HepG2 (cell line): ENCODE data around the gene KRTAP29-1. TPM values are rescaled to one million over a fixed set of nuclear protein-coding genes. Genes with fewer than 3 reads are reported as not detected.
"Not testable (repeated sequence)": the region's sequence is repeated elsewhere in the genome, so short reads cannot be mapped to it uniquely, and the experiment has no call there.

ENCODE experiments used
- ATAC-seq: fragments of 200-7000 bp; cut with Tn5 transposase; 3 replicates; pipeline ENCODE4 v1.9.1; 2020; ENCODE audit warnings: mild to moderate bottlenecking, moderate library complexity
- BruUV-seq: library from RNA; stranded (reverse); fragments of 400-500 nt; replicated peaks from 2 replicates; lab custom pipeline; 2021; lab: Mats Ljungman, UMichigan
- CTCF ChIA-PET: fragments of 300-600 bp; formaldehyde crosslinking; extraction: SDS; loops from one replicate; lab custom pipeline; 2021; ENCODE audit warnings: low total read pairs, inconsistent platforms, low intra/inter-chr PET ratio; lab: Yijun Ruan, JAX
- POLR2A ChIA-PET: fragments of 350-600 bp; sonication (Branson Sonifier 250); formaldehyde crosslinking; loops from one replicate; lab custom pipeline; 2020; ENCODE audit warnings: antibody characterized with exemption, inconsistent platforms; lab: Yijun Ruan, JAX
- DNase-seq: peaks from one replicate; pipeline ENCODE4 v3.0.0-alpha.2; 2015; ENCODE audit warnings: low spot score
- FAIRE-seq: peaks from 3 replicates; lab custom pipeline; 2011; peaks lifted over from hg19 to GRCh38; lab: Jason Lieb, UNC
- H2AFZ ChIP-seq: one replicate; pipeline ENCODE4 v1.6.1; 2011; ENCODE audit warnings: low read length, inconsistent platforms
- H3K27ac ChIP-seq: fragments of 300-600 bp; 3 replicates; pipeline ENCODE4 v1.8.0; 2011; ENCODE audit warnings: mixed run types, mild to moderate bottlenecking, mixed read lengths, low read length, inconsistent platforms; ENCODE audit not compliant: insufficient read depth; ENCODE audit errors: extremely low read length
- H3K27me3 ChIP-seq, 2 experiments: fragments of 200-600 bp in 1 of 2; 2 replicates in 1 of 2; 3 replicates in 1 of 2; pipeline versions ENCODE4 v1.6.0 to v1.8.0; 2011; ENCODE audit warnings: low read length in 2 of 2, mild to moderate bottlenecking in 2 of 2, moderate library complexity in 2 of 2, inconsistent platforms in 1 of 2; ENCODE audit not compliant: insufficient read depth in 2 of 2, control insufficient read depth in 1 of 2
- H3K36me3 ChIP-seq, 2 experiments: fragments of 200-600 bp in 1 of 2; replicated peaks in 1 of 2; 2 replicates in 1 of 2; 3 replicates in 1 of 2; pipeline versions ENCODE4 v1.5.1 to v1.8.0; 2011; ENCODE audit warnings: low read length in 2 of 2, inconsistent platforms in 1 of 2; ENCODE audit not compliant: insufficient read depth in 2 of 2, control insufficient read depth in 1 of 2
- H3K4me1 ChIP-seq: 2 replicates; pipeline ENCODE4 v1.5.1; 2012; ENCODE audit warnings: low read length, inconsistent platforms; ENCODE audit not compliant: insufficient read depth
- H3K4me2 ChIP-seq: 2 replicates; pipeline ENCODE4 v1.6.0; 2011; ENCODE audit warnings: low read depth, low read length, inconsistent platforms
- H3K4me3 ChIP-seq, 3 experiments: fragments of 200-600 bp in 1 of 3; sonication (generic), shearing (Covaris generic) in 1 of 3; replicated peaks in 1 of 3; 2 replicates each; pipeline ENCODE4 v1.5.1; 2011 to 2016; ENCODE audit warnings: low read length in 3 of 3, inconsistent platforms in 2 of 3, low read depth in 2 of 3, mild to moderate bottlenecking in 2 of 3, control low read depth in 1 of 3, mixed read lengths in 1 of 3; ENCODE audit not compliant: insufficient read depth in 1 of 3
- H3K79me2 ChIP-seq: one replicate; pipeline ENCODE4 v1.6.1; 2011; ENCODE audit warnings: low read length, inconsistent platforms; ENCODE audit not compliant: insufficient read depth
- H3K9ac ChIP-seq: 2 replicates; pipeline ENCODE4 v1.6.0; 2011; ENCODE audit warnings: mild to moderate bottlenecking, low read depth, low read length, inconsistent platforms; ENCODE audit not compliant: insufficient read depth
- H3K9me3 ChIP-seq: 2 replicates; pipeline ENCODE4 v1.5.1; 2012; ENCODE audit warnings: mild to moderate bottlenecking, low read length
- H4K20me1 ChIP-seq: 2 replicates; pipeline ENCODE4 v1.6.0; 2011; ENCODE audit warnings: inconsistent platforms, mild to moderate bottlenecking, low read length, moderate library complexity; ENCODE audit not compliant: insufficient read depth
- AKAP8 ChIP-seq: sonication (generic); formaldehyde crosslinking; IDR thresholded peaks from 2 replicates; pipeline ENCODE4 v1.5.1; 2020; ENCODE audit warnings: mild to moderate bottlenecking, missing genetic modification reagents
- KDM3A ChIP-seq: IDR thresholded peaks from 2 replicates; pipeline ENCODE4 v1.6.1; 2018; ENCODE audit warnings: low read depth, missing compliant biosample characterization
- MNT ChIP-seq: fragments of 450-650 bp; IDR thresholded peaks from 2 replicates; pipeline ENCODE4 v1.6.1; 2016
- NCOA2 ChIP-seq: sonication (generic); formaldehyde crosslinking; IDR thresholded peaks from 2 replicates; pipeline ENCODE4 v1.8.0; 2022; ENCODE audit warnings: inconsistent platforms
- TIGD3 ChIP-seq: sonication (generic); formaldehyde crosslinking; IDR thresholded peaks from 2 replicates; pipeline ENCODE4 v1.5.1; 2020; ENCODE audit warnings: mild to moderate bottlenecking, missing genetic modification reagents, borderline replicate concordance
- ZBTB25 ChIP-seq: IDR thresholded peaks from 2 replicates; pipeline ENCODE4 v1.6.1; 2018; ENCODE audit warnings: missing genetic modification reagents
- ZNF619 ChIP-seq: sonication (generic); formaldehyde crosslinking; IDR thresholded peaks from 2 replicates; pipeline ENCODE4 v1.4.0; 2020; ENCODE audit warnings: mild to moderate bottlenecking, missing genetic modification reagents
- WGBS: methylation state at CpG from one replicate; pipeline ENCODE4 v1.1.6; 2017; ENCODE audit warnings: low lambda C conversion rate; 5-methylcytosine and 5-hydroxymethylcytosine counted together
- in situ Hi-C: cut with HindIII; loops from 2 replicates; pipeline ENCODE4 v1.10.0; 2017; ENCODE audit warnings: low pct_unique_long_range_greater_than_20kb; ENCODE audit not compliant: extremely low pct_ligation_motif_present
- intact Hi-C: fragments of 100-400 bp; cut with micrococcal nuclease; formaldehyde crosslinking; loops from one replicate; pipeline ENCODE4 v1.10.0; 2022; ENCODE audit not compliant: unreplicated experiment
- polyA plus RNA-seq, 8 experiments: library from polyadenylated mRNA; depleted of rRNA in 3 of 8; stranded (reverse) in 7 of 8; unstranded in 1 of 8; fragments of >200 nt; fragmentation: Illumina TruSeq in 4 of 8; extraction: Trizol in 4 of 8; gene quantifications; 2 replicates each; pipeline versions ENCODE4 v1.2.1 to v1.2.3, GENCODE V29; 2011 to 2016; ENCODE audit warnings: low read depth in 4 of 8, missing spikeins in 1 of 8, mixed read lengths in 1 of 8; ENCODE audit not compliant: insufficient read depth in 1 of 8
- total RNA-seq, 5 experiments: library from RNA; depleted of rRNA; stranded (reverse); fragments of >200 nt; fragmentation: Illumina TruSeq; extraction: Trizol; gene quantifications; 2 replicates each; pipeline ENCODE4 v1.2.3, GENCODE V29; 2016; ENCODE audit warnings: low read depth in 1 of 5

Gene KRTAP29-1
- total and polyA plus RNA-seq, 2 of the 13 experiments (the other 11 are each of a cell fraction or from before 2014, with no cell fraction given), result not detected

- H2AFZ ChIP-seq, H4K20me1 ChIP-seq, intact Hi-C loops, BruUV-seq, POLR2A ChIA-PET, H3K9ac ChIP-seq, H3K36me3 ChIP-seq, CTCF ChIA-PET, H3K27me3 ChIP-seq, DNase-seq, H3K4me1 ChIP-seq, H3K27ac ChIP-seq, FAIRE-seq, in situ Hi-C loops, H3K4me2 ChIP-seq, H3K4me3 ChIP-seq, H3K79me2 ChIP-seq, ATAC-seq: not testable (repeated sequence)
- 66% methylated on average over 14 of the region's 16 CpGs for WGBS
- H3K9me3 ChIP-seq, result peaks cover 11% of the 10 kb centered on the region; the same call in 1 of the 2 replicates
Observed at GRCh38 chr17:41346421-41346820, 43.8 kb upstream of the KRTAP29-1 start.

- CTCF ChIA-PET, result no interaction called here
- H3K9me3 ChIP-seq, result peaks cover 11% of the 10 kb centered on the region; the same call in 1 of the 2 replicates
- ATAC-seq, result no peak
- H3K4me1 ChIP-seq, result no peaks in the 10 kb centered on the region
- FAIRE-seq, result no peak
- WGBS, result 8% methylated on average over 3 of the region's 3 CpGs
- H3K27me3 ChIP-seq, result peaks cover 0 to 5% of the 10 kb centered on the region in 2 experiments; a peak in 3 of 5 replicates
- no TSS peak for BruUV-seq
- no peak overlapping the region for H2AFZ ChIP-seq
- H4K20me1 ChIP-seq, result no peaks in the 10 kb centered on the region
- H3K27ac ChIP-seq, result no peak overlapping the region
- H3K4me2 ChIP-seq, result no peak overlapping the region
- H3K9ac ChIP-seq, result no peak overlapping the region
- in situ Hi-C loops, result no loop called here
- no peak overlapping the region for H3K4me3 ChIP-seq
- H3K79me2 ChIP-seq, result no peaks in the 10 kb centered on the region
- DNase-seq, result no peak
- intact Hi-C loops, result no loop called here
- H3K36me3 ChIP-seq, result no peaks in the 10 kb centered on the region
- POLR2A ChIA-PET, result no interaction called here
- no peak for TF ChIP-seq TIGD3
- no peak for TF ChIP-seq AKAP8 (CRISPR knock-in tag)
- TF ChIP-seq NCOA2, result no peak
- TF ChIP-seq KDM3A (CRISPR knock-in tag), result no peak
- no peak for TF ChIP-seq ZNF619 (CRISPR knock-in tag)
- TF ChIP-seq MNT, result no peak
- TF ChIP-seq ZBTB25 (CRISPR knock-in tag), result no peak
- TF ChIP-seq, all 625 proteins: peak for 0
Observed at GRCh38 chr17:41345992-41346391, 43.3 kb upstream of the KRTAP29-1 start.
